ENCODE measurements around the gene FBXL17.

DNA sequence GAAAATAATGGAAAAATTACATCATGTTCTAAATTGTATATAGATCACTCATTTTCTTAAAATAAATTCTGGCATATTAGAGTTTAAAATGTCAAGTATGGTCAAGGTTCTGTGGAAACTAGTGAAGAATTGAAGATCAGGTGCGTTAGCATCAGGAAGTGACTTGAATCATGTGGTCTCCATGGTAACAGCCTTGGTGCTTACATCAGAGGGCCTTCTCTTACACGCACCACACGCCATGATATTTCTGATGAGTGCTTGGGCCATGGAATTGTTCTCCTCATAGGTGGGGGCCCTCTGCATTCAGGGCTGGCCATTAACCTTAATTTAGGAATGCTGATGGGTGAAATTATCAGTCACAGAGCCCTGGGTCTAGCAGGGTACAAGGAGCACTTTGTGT lies 423.0 kb downstream of the FBXL17 start:
- TF ChIP-seq POLR2A (IDR thresholded peaks at IDR 0.05) (no peak), CTCF (IDR thresholded peaks at IDR 0.05) (no peak)

Data from Peyer's patch (tissue), 4 donors.